ENCODE data around the gene GTF2A1L. TPM values are rescaled to one million over a fixed set of nuclear protein-coding genes. Genes with fewer than 3 reads are reported as not detected.

Gene GTF2A1L
- total RNA-seq, 1 donor from 2014 or later: 3.7 TPM

DNA sequence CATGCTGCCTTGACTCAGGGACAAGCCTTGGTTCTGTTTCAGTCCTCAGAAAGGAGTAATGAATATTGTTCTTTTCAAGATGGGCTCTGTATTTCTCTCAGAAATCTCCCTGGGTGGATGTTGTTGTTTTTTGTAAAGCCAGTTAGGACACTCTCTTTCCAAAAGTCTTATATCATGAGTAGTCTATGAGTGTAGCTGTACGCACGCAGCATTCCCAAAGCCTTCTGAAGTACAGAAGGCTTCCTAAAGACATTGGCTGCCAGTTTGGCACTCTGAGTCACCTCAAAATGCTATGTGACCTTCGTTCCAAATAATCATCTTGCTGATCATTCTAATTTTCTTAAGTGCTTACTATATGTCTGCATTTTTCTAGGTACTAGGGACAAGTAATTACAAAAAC lies 16.7 kb upstream of the GTF2A1L start:
- DNase-seq (ENCODE audit: low spot score): no peak
- no peaks in the 10 kb centered on the region for H3K27me3 ChIP-seq
- no peaks in the 10 kb centered on the region for H3K79me2 ChIP-seq (ENCODE audit: low read depth)
- H4K20me1 ChIP-seq (ENCODE audit: low read depth): no peaks in the 10 kb centered on the region
- H3K4me1 ChIP-seq: no peaks in the 10 kb centered on the region
- Mint-ChIP-seq H3K27ac (no peak overlapping the region), H3K36me3 (peaks cover 5% of the 10 kb centered on the region), H3K27me3 (ENCODE audit: insufficient read depth, low read depth) (no peaks in the 10 kb centered on the region), H3K9me3 (no peaks in the 10 kb centered on the region), H3K4me3 (no peak overlapping the region), H3K4me1 (no peaks in the 10 kb centered on the region)
- no peaks in the 10 kb centered on the region for H3F3A ChIP-seq (ENCODE audit: low read depth)
- no peak overlapping the region for H3K4me3 ChIP-seq
- no peaks in the 10 kb centered on the region for H3K9me3 ChIP-seq (ENCODE audit: low read depth)
- H3K9ac ChIP-seq: no peak overlapping the region
- TF ChIP-seq EZH2 (IDR thresholded peaks at IDR 0.05) (no peak), EZH2phosphoT487 (IDR thresholded peaks at IDR 0.05) (no peak)
- TF ChIP-seq, protein P1, sequence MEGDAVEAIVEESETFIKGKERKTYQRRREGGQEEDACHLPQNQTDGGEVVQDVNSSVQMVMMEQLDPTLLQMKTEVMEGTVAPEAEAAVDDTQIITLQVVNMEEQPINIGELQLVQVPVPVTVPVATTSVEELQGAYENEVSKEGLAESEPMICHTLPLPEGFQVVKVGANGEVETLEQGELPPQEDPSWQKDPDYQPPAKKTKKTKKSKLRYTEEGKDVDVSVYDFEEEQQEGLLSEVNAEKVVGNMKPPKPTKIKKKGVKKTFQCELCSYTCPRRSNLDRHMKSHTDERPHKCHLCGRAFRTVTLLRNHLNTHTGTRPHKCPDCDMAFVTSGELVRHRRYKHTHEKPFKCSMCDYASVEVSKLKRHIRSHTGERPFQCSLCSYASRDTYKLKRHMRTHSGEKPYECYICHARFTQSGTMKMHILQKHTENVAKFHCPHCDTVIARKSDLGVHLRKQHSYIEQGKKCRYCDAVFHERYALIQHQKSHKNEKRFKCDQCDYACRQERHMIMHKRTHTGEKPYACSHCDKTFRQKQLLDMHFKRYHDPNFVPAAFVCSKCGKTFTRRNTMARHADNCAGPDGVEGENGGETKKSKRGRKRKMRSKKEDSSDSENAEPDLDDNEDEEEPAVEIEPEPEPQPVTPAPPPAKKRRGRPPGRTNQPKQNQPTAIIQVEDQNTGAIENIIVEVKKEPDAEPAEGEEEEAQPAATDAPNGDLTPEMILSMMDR (IDR thresholded peaks at IDR 0.05): no peak
- H3K36me3 ChIP-seq: no peaks in the 10 kb centered on the region
- no peak overlapping the region for H3K4me2 ChIP-seq
- H3K27ac ChIP-seq: no peak overlapping the region
- H2AFZ ChIP-seq (replicated peaks): no peak overlapping the region

DNA sequence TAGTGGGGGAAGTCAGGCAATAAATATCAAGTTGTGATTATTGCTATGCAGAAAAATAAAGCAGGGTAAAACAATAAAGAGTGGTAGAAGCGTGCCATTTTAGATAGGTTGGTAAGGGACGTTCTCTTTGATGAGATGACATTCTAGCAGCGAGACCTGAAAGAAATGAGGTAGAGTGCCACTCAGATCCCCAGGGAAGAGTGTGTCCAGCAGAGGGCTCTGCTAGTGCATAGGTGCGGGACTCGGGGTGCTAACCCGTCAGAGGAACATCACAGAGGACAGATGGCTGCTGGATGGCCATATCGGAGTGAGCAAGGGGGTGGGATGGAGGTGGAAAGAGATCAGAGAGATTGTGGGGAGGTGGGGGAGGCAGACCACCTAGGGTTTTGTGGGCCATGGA lies 16.3 kb upstream of the GTF2A1L start:
- Histone ChIP-seq H4K20me1 (ENCODE audit: low read depth) (no peaks in the 10 kb centered on the region), H3K4me1 (no peaks in the 10 kb centered on the region), H3K9me3 (ENCODE audit: low read depth) (no peaks in the 10 kb centered on the region), H3F3A (ENCODE audit: low read depth) (no peaks in the 10 kb centered on the region), H3K36me3 (no peaks in the 10 kb centered on the region), H3K9ac (no peak overlapping the region), H3K27me3 (no peaks in the 10 kb centered on the region), H3K4me2 (no peak overlapping the region), H2AFZ (replicated peaks) (no peak overlapping the region), H3K79me2 (ENCODE audit: low read depth) (no peaks in the 10 kb centered on the region), H3K4me3 (no peak overlapping the region), H3K27ac (no peak overlapping the region)
- Mint-ChIP-seq H3K36me3 (peaks cover 5% of the 10 kb centered on the region), H3K4me3 (no peak overlapping the region), H3K9me3 (no peaks in the 10 kb centered on the region), H3K4me1 (no peaks in the 10 kb centered on the region), H3K27ac (no peak overlapping the region), H3K27me3 (ENCODE audit: insufficient read depth, low read depth) (no peaks in the 10 kb centered on the region)
- peak; percentile 60 for DNase-seq (ENCODE audit: low spot score)
- TF ChIP-seq, protein P1 (IDR thresholded peaks at IDR 0.05): peak; percentile 62
- no peak for TF ChIP-seq EZH2phosphoT487 (IDR thresholded peaks at IDR 0.05)
- TF ChIP-seq EZH2 (IDR thresholded peaks at IDR 0.05): no peak

DNA sequence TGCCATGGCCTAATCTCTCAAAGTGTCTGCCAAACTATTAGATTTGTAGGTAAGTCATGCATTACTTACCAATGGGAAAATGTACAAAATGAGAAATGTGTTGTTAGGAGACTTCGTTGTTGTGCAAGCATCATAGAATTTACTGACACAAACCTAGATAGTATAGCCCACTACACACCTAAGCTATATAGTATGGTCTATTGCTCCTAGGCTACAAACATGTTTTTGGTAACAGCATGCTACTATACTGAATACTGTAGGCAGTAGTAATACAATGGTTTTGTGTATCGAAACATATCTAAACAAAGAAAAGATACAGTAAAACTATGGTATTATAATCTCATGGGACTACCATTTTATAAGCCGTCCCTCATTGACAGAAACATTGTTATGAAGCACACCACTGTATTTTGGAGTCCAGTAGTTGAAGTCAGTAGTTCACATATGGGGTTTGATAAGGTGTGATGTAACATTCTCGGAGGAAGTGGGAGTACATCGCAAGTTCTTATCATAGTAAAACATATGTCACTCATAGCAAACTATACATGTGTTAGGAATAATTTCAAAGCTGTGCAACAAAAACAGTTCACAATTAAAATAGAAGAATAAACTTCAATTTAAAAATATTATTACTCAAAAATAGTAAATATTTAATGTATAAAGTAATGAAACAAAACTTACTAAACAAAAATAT lies 12.0 kb upstream of the GTF2A1L start:
- H3K4me2 ChIP-seq: no peak overlapping the region
- H3K4me3 ChIP-seq: no peak overlapping the region
- H3K79me2 ChIP-seq (ENCODE audit: low read depth): no peaks in the 10 kb centered on the region
- no peak for DNase-seq (ENCODE audit: low spot score)
- Mint-ChIP-seq H3K36me3 (peaks cover 5% of the 10 kb centered on the region), H3K27ac (no peak overlapping the region), H3K9me3 (no peaks in the 10 kb centered on the region), H3K4me3 (no peak overlapping the region), H3K27me3 (ENCODE audit: insufficient read depth, low read depth) (peaks cover 2% of the 10 kb centered on the region), H3K4me1 (no peaks in the 10 kb centered on the region)
- TF ChIP-seq EZH2phosphoT487 (IDR thresholded peaks at IDR 0.05) (no peak), EZH2 (IDR thresholded peaks at IDR 0.05) (no peak)
- TF ChIP-seq, protein P1 (IDR thresholded peaks at IDR 0.05): no peak
- peaks cover 6% of the 10 kb centered on the region for H3K4me1 ChIP-seq
- no peak overlapping the region for H2AFZ ChIP-seq (replicated peaks)
- no peaks in the 10 kb centered on the region for H3F3A ChIP-seq (ENCODE audit: low read depth)
- no peak overlapping the region for H3K27ac ChIP-seq
- no peaks in the 10 kb centered on the region for H3K27me3 ChIP-seq
- H3K9ac ChIP-seq: no peak overlapping the region
- H3K9me3 ChIP-seq (ENCODE audit: low read depth): no peaks in the 10 kb centered on the region
- no peaks in the 10 kb centered on the region for H4K20me1 ChIP-seq (ENCODE audit: low read depth)
- no peaks in the 10 kb centered on the region for H3K36me3 ChIP-seq
